Mesendoderm (in vitro differentiated cells): ENCODE data around the gene PRDM15.

Source experiments
- DNase-seq: peaks from one replicate; pipeline ENCODE4 v3.0.0; 2013
- H2AK5ac ChIP-seq: 2 replicates; pipeline ENCODE4 v1.6.1; 2013; ENCODE audit warnings: low read length, inconsistent platforms
- H2BK120ac ChIP-seq: 2 replicates; pipeline ENCODE4 v1.6.1; 2013; ENCODE audit warnings: low read depth, mild to moderate bottlenecking, low read length, moderate library complexity, mixed read lengths
- H2BK15ac ChIP-seq: replicated peaks from 2 replicates; pipeline ENCODE4 v1.6.1; 2013; ENCODE audit warnings: low read depth, mild to moderate bottlenecking, moderate library complexity
- H2BK5ac ChIP-seq: 2 replicates; pipeline ENCODE4 v1.6.1; 2013; ENCODE audit warnings: low read length, inconsistent platforms
- H3K18ac ChIP-seq: 2 replicates; pipeline ENCODE4 v1.6.1; 2013; ENCODE audit warnings: mild to moderate bottlenecking, low read length, mixed read lengths
- H3K23ac ChIP-seq: one replicate; pipeline ENCODE4 v1.6.1; 2013; ENCODE audit warnings: low read length
- H3K27ac ChIP-seq: 2 replicates; pipeline ENCODE4 v1.5.1; 2013; ENCODE audit warnings: low read depth, mild to moderate bottlenecking, inconsistent platforms, low read length, moderate library complexity
- H3K27me3 ChIP-seq: 2 replicates; pipeline ENCODE4 v1.6.1; 2013; ENCODE audit warnings: low read length, control low read depth, mild to moderate bottlenecking, inconsistent platforms; ENCODE audit not compliant: insufficient read depth, poor library complexity
- H3K36me3 ChIP-seq: 2 replicates; pipeline ENCODE4 v1.6.1; 2013; ENCODE audit warnings: low read length, inconsistent platforms; ENCODE audit not compliant: control insufficient read depth, insufficient read depth
- H3K4ac ChIP-seq: one replicate; pipeline ENCODE4 v1.6.1; 2013; ENCODE audit warnings: low read depth, mild to moderate bottlenecking, low read length, moderate library complexity
- H3K4me1 ChIP-seq: 2 replicates; pipeline ENCODE4 v1.6.1; 2013; ENCODE audit warnings: low read depth, low read length, inconsistent platforms; ENCODE audit not compliant: control insufficient read depth
- H3K4me2 ChIP-seq: 2 replicates; pipeline ENCODE4 v1.6.1; 2013; ENCODE audit warnings: low read length
- H3K4me3 ChIP-seq: 2 replicates; pipeline ENCODE4 v1.5.1; 2013; ENCODE audit warnings: mild to moderate bottlenecking, low read length
- H3K56ac ChIP-seq: one replicate; pipeline ENCODE4 v1.6.1; 2013; ENCODE audit warnings: low read length
- H3K79me1 ChIP-seq: 2 replicates; pipeline ENCODE4 v1.6.1; 2013; ENCODE audit warnings: low read length, inconsistent platforms
- H3K79me2 ChIP-seq: 2 replicates; pipeline ENCODE4 v1.6.1; 2013; ENCODE audit warnings: mild to moderate bottlenecking, low read length; ENCODE audit not compliant: control insufficient read depth, insufficient read depth
- H3K9ac ChIP-seq: 2 replicates; pipeline ENCODE4 v1.6.1; 2013; ENCODE audit warnings: low read length, inconsistent platforms
- H4K5ac ChIP-seq: one replicate; pipeline ENCODE4 v1.6.1; 2013; ENCODE audit warnings: low read length
- H4K8ac ChIP-seq: one replicate; pipeline ENCODE4 v1.6.1; 2013; ENCODE audit warnings: low read depth, mild to moderate bottlenecking, control low read depth, low read length, moderate library complexity
- WGBS: extraction: QIAGEN DNeasy Blood & Tissue Kit; methylation state at CpG from one replicate; pipeline ENCODE4 v1.1.7; 2013; ENCODE audit warnings: low lambda C conversion rate, missing lambda C conversion rate; ENCODE audit not compliant: insufficient coverage; ENCODE audit errors: extremely low coverage; 5-methylcytosine and 5-hydroxymethylcytosine counted together

The PRDM15 gene

GRCh38 chr21:41846536-41846935, 32.6 kb downstream of the PRDM15 start:
- Histone ChIP-seq H3K79me2 (no peaks in the 10 kb centered on the region), H2BK120ac (no peak overlapping the region), H3K23ac (no peak overlapping the region), H3K36me3 (no peaks in the 10 kb centered on the region), H3K4ac (no peak overlapping the region), H3K4me1 (no peaks in the 10 kb centered on the region), H3K4me3 (no peak overlapping the region), H3K9ac (no peak overlapping the region), H3K27ac (no peak overlapping the region), H2AK5ac (no peak overlapping the region), H4K5ac (no peak overlapping the region), H2BK5ac (no peak overlapping the region), H3K27me3 (no peaks in the 10 kb centered on the region), H3K18ac (no peak overlapping the region), H4K8ac (no peak overlapping the region), H2BK15ac (no peak overlapping the region), H3K4me2 (no peak overlapping the region), H3K56ac (no peak overlapping the region), H3K79me1 (no peaks in the 10 kb centered on the region)
- no peak for DNase-seq
- no CpG with 5 or more reads among the region's 7 CpGs for WGBS

- H2AK5ac ChIP-seq: no peak overlapping the region
- no peak overlapping the region for H3K4me3 ChIP-seq
- H3K27me3 ChIP-seq: no peaks in the 10 kb centered on the region
- H3K79me2 ChIP-seq: no peaks in the 10 kb centered on the region
- no peaks in the 10 kb centered on the region for H3K79me1 ChIP-seq
- H4K5ac ChIP-seq: no peak overlapping the region
- H3K4me2 ChIP-seq: no peak overlapping the region
- no peak overlapping the region for H3K27ac ChIP-seq
- H2BK15ac ChIP-seq: no peak overlapping the region
- no peaks in the 10 kb centered on the region for H3K4me1 ChIP-seq
- no peaks in the 10 kb centered on the region for H3K36me3 ChIP-seq
- WGBS: no CpG with 5 or more reads among the region's 6 CpGs
- H3K56ac ChIP-seq: no peak overlapping the region
- no peak overlapping the region for H2BK120ac ChIP-seq
- H3K9ac ChIP-seq: no peak overlapping the region
- H3K18ac ChIP-seq: no peak overlapping the region
- no peak for DNase-seq
- H3K4ac ChIP-seq: no peak overlapping the region
- no peak overlapping the region for H4K8ac ChIP-seq
- no peak overlapping the region for H2BK5ac ChIP-seq
- no peak overlapping the region for H3K23ac ChIP-seq
Observed at GRCh38 chr21:41846033-41846317, 33.2 kb downstream of the PRDM15 start.

- no peak overlapping the region for H3K9ac ChIP-seq
- H3K4me3 ChIP-seq: no peak overlapping the region
- no peak overlapping the region for H3K18ac ChIP-seq
- no peaks in the 10 kb centered on the region for H3K27me3 ChIP-seq
- no peak overlapping the region for H2BK120ac ChIP-seq
- H2BK15ac ChIP-seq: no peak overlapping the region
- no peak overlapping the region for H2AK5ac ChIP-seq
- no peak overlapping the region for H3K56ac ChIP-seq
- no peak overlapping the region for H3K4me2 ChIP-seq
- no peaks in the 10 kb centered on the region for H3K79me1 ChIP-seq
- no peak overlapping the region for H3K4ac ChIP-seq
- H4K8ac ChIP-seq: no peak overlapping the region
- H2BK5ac ChIP-seq: no peak overlapping the region
- DNase-seq: no peak
- H3K23ac ChIP-seq: no peak overlapping the region
- H3K27ac ChIP-seq: no peak overlapping the region
- no peak overlapping the region for H4K5ac ChIP-seq
- H3K79me2 ChIP-seq: no peaks in the 10 kb centered on the region
- no peaks in the 10 kb centered on the region for H3K36me3 ChIP-seq
- WGBS: no CpG with 5 or more reads among the region's 21 CpGs
- no peaks in the 10 kb centered on the region for H3K4me1 ChIP-seq
Observed at GRCh38 chr21:41845310-41846032, 33.7 kb downstream of the PRDM15 start.

- Histone ChIP-seq H3K27ac (no peak overlapping the region), H2BK120ac (no peak overlapping the region), H2BK15ac (no peak overlapping the region), H4K8ac (no peak overlapping the region), H3K79me1 (no peaks in the 10 kb centered on the region), H3K36me3 (no peaks in the 10 kb centered on the region), H3K79me2 (no peaks in the 10 kb centered on the region), H3K56ac (no peak overlapping the region), H3K4me2 (no peak overlapping the region), H3K4me3 (no peak overlapping the region), H4K5ac (no peak overlapping the region), H3K23ac (peak overlapping the region; percentile 89), H3K27me3 (no peaks in the 10 kb centered on the region), H3K18ac (no peak overlapping the region), H2BK5ac (no peak overlapping the region), H2AK5ac (no peak overlapping the region), H3K4ac (no peak overlapping the region), H3K9ac (no peak overlapping the region), H3K4me1 (no peaks in the 10 kb centered on the region)
- no CpG with 5 or more reads among the region's 2 CpGs for whole genome bisulfite sequencing
- no peak for DNase-seq
Observed at GRCh38 chr21:41843584-41843983, 35.6 kb downstream of the PRDM15 start.

- no peak overlapping the region for H3K4me3 ChIP-seq
- no peak overlapping the region for H2BK15ac ChIP-seq
- no CpG with 5 or more reads among the region's 1 CpG for WGBS
- H2BK5ac ChIP-seq: no peak overlapping the region
- no peaks in the 10 kb centered on the region for H3K36me3 ChIP-seq
- no peak overlapping the region for H3K27ac ChIP-seq
- H3K4me2 ChIP-seq: no peak overlapping the region
- H2AK5ac ChIP-seq: no peak overlapping the region
- no peak overlapping the region for H4K8ac ChIP-seq
- no peaks in the 10 kb centered on the region for H3K27me3 ChIP-seq
- H3K18ac ChIP-seq: no peak overlapping the region
- no peak overlapping the region for H3K4ac ChIP-seq
- H3K79me1 ChIP-seq: no peaks in the 10 kb centered on the region
- H2BK120ac ChIP-seq: no peak overlapping the region
- H3K4me1 ChIP-seq: no peaks in the 10 kb centered on the region
- no peak for DNase-seq
- no peak overlapping the region for H3K23ac ChIP-seq
- no peaks in the 10 kb centered on the region for H3K79me2 ChIP-seq
- no peak overlapping the region for H3K9ac ChIP-seq
- no peak overlapping the region for H3K56ac ChIP-seq
- no peak overlapping the region for H4K5ac ChIP-seq
Observed at GRCh38 chr21:41840880-41841279, 38.3 kb downstream of the PRDM15 start.

GRCh38 chr21:41839387-41840000, 39.6 kb downstream of the PRDM15 start:
- no peak overlapping the region for H3K27ac ChIP-seq
- no peaks in the 10 kb centered on the region for H3K79me1 ChIP-seq
- no CpG with 5 or more reads among the region's 21 CpGs for WGBS

More at GRCh38 chr21:41839387-41840000, 39.6 kb downstream of the PRDM15 start:
- no peak overlapping the region for H3K9ac ChIP-seq
- no peak overlapping the region for H2BK120ac ChIP-seq
- no peak overlapping the region for H4K5ac ChIP-seq
- H3K4ac ChIP-seq: no peak overlapping the region
- H3K23ac ChIP-seq: no peak overlapping the region
- no peak overlapping the region for H4K8ac ChIP-seq
- H2AK5ac ChIP-seq: no peak overlapping the region
- H3K4me3 ChIP-seq: no peak overlapping the region
- H3K79me2 ChIP-seq: no peaks in the 10 kb centered on the region
- H3K4me2 ChIP-seq: no peak overlapping the region
- no peak overlapping the region for H2BK5ac ChIP-seq
- no peak overlapping the region for H3K56ac ChIP-seq
- H3K27me3 ChIP-seq: no peaks in the 10 kb centered on the region
- H3K4me1 ChIP-seq: no peaks in the 10 kb centered on the region
- DNase-seq: no peak
- H2BK15ac ChIP-seq: no peak overlapping the region
- no peak overlapping the region for H3K18ac ChIP-seq
- H3K36me3 ChIP-seq: no peaks in the 10 kb centered on the region
